ACC112 (cell line): ENCODE measurements around the gene USP51.
"Not testable (repeated sequence)": the region's sequence is repeated elsewhere in the genome, so short reads cannot be mapped to it uniquely, and the experiment has no call there.

Experiments used
- H2AFZ ChIP-seq: fragments of 200-600 bp; sonication (generic); one replicate; pipeline ENCODE4 v1.6.0; 2017; ENCODE audit warnings: antibody characterized with exemption, low read length; ENCODE audit not compliant: unreplicated experiment
- H3K27ac ChIP-seq: fragments of 200-600 bp; sonication (generic); 2 replicates; pipeline ENCODE4 v1.5.1; 2014; ENCODE audit warnings: low read depth, mild to moderate bottlenecking, antibody characterized with exemption, low read length, moderate library complexity
- H3K27me3 ChIP-seq: fragments of 200-600 bp; sonication (generic); 2 replicates; pipeline ENCODE4 v1.6.1; 2014; ENCODE audit warnings: mild to moderate bottlenecking, antibody characterized with exemption, low read length, moderate library complexity, mixed read lengths; ENCODE audit not compliant: insufficient read depth
- H3K36me3 ChIP-seq: fragments of 200-600 bp; sonication (generic); 2 replicates; pipeline ENCODE4 v1.6.1; 2016; ENCODE audit warnings: mild to moderate bottlenecking, antibody characterized with exemption, low read length, moderate library complexity, mixed read lengths; ENCODE audit not compliant: insufficient read depth
- H3K4me1 ChIP-seq: fragments of 200-600 bp; sonication (generic); one replicate; pipeline ENCODE4 v1.6.1; 2016; ENCODE audit warnings: low read length, mixed read lengths; ENCODE audit not compliant: insufficient read depth, unreplicated experiment, control insufficient read depth
- H3K4me3 ChIP-seq: fragments of 200-600 bp; sonication (generic); 2 replicates; pipeline ENCODE4 v1.5.1; 2014; ENCODE audit warnings: mild to moderate bottlenecking, low read depth, low read length
- H3K79me2 ChIP-seq: fragments of 200-600 bp; sonication (generic); one replicate; pipeline ENCODE4 v1.6.0; 2016; ENCODE audit warnings: low read length; ENCODE audit not compliant: control insufficient read depth, unreplicated experiment, insufficient read depth

USP51 gene

GRCh38 chrX:55464050-55464449 is 25.6 kb downstream of the USP51 start:
- not testable (repeated sequence) for H3K79me2 ChIP-seq, H3K4me1 ChIP-seq, H3K4me3 ChIP-seq, H2AFZ ChIP-seq, H3K27ac ChIP-seq, H3K36me3 ChIP-seq, H3K27me3 ChIP-seq

GRCh38 chrX:55459926-55460325 is 29.7 kb downstream of the USP51 start:
- H3K27ac ChIP-seq, H2AFZ ChIP-seq, H3K79me2 ChIP-seq: not testable (repeated sequence)

GRCh38 chrX:55459426-55459825 is 30.2 kb downstream of the USP51 start:
- H3K4me3 ChIP-seq, H2AFZ ChIP-seq, H3K36me3 ChIP-seq, H3K27ac ChIP-seq, H3K4me1 ChIP-seq, H3K27me3 ChIP-seq, H3K79me2 ChIP-seq: not testable (repeated sequence)

More at GRCh38 chrX:55459926-55460325, 29.7 kb downstream of the USP51 start:
- not testable (repeated sequence) for H3K36me3 ChIP-seq, H3K27me3 ChIP-seq, H3K4me3 ChIP-seq, H3K4me1 ChIP-seq

- H3K27me3 ChIP-seq, H3K79me2 ChIP-seq, H3K27ac ChIP-seq, H3K4me3 ChIP-seq, H2AFZ ChIP-seq, H3K36me3 ChIP-seq, H3K4me1 ChIP-seq: not testable (repeated sequence)
These were observed 33.9 kb downstream of the USP51 start for GRCh38 chrX:55455708-55456107.

GRCh38 chrX:55452833-55453124 is 36.9 kb downstream of the USP51 start:
- Histone ChIP-seq H3K27ac (0 out of 2 replicates have a peak overlapping the region, but pooled peaks have one; percentile 33), H3K36me3 (no peaks in the 10 kb centered on the region), H3K27me3 (no peaks in the 10 kb centered on the region), H2AFZ (peak overlapping the region; percentile 80), H3K4me3 (peak overlapping the region; percentile 89), H3K4me1 (peaks cover 3% of the 10 kb centered on the region), H3K79me2 (peaks cover 7% of the 10 kb centered on the region)

GRCh38 chrX:55451990-55452832 is 37.4 kb downstream of the USP51 start, which contains the start of gene MAGEH1:
MAGEH1 (plus strand) TSS chrX:55452127; CDS start chrX:55452375, 248 bp downstream.
- H3K27ac ChIP-seq: peak within 1 kb of the TSS; percentile 33

GRCh38 chrX:55451626-55451989 is 38.0 kb downstream of the USP51 start:
- no peaks in the 10 kb centered on the region for H3K27me3 ChIP-seq
- H3K36me3 ChIP-seq: no peaks in the 10 kb centered on the region
- peak overlapping the region; percentile 80 for H2AFZ ChIP-seq
- peaks cover 3% of the 10 kb centered on the region for H3K4me1 ChIP-seq
- H3K79me2 ChIP-seq: peaks cover 7% of the 10 kb centered on the region
- peak overlapping the region; percentile 89 for H3K4me3 ChIP-seq
- H3K27ac ChIP-seq: 0 out of 2 replicates have a peak overlapping the region, but pooled peaks have one; percentile 29

More at GRCh38 chrX:55451990-55452832, 37.4 kb downstream of the USP51 start, which contains the start of gene MAGEH1:
- peak within 1 kb of the TSS; percentile 89 for H3K4me3 ChIP-seq
- H3K36me3 ChIP-seq: no peaks in the 10 kb centered on the region
- no peaks in the 10 kb centered on the region for H3K27me3 ChIP-seq
- H3K4me1 ChIP-seq: peaks cover 3% of the 10 kb centered on the region
- H2AFZ ChIP-seq: peak within 1 kb of the TSS; percentile 80
- H3K79me2 ChIP-seq: peaks cover 7% of the 10 kb centered on the region

GRCh38 chrX:55451141-55451540 is 38.5 kb downstream of the USP51 start:
- H3K27ac ChIP-seq: no peak overlapping the region
- H3K4me1 ChIP-seq: peaks cover 3% of the 10 kb centered on the region
- no peak overlapping the region for H2AFZ ChIP-seq
- peak overlapping the region; percentile 89 for H3K4me3 ChIP-seq
- H3K36me3 ChIP-seq: no peaks in the 10 kb centered on the region
- no peaks in the 10 kb centered on the region for H3K27me3 ChIP-seq
- peaks cover 7% of the 10 kb centered on the region for H3K79me2 ChIP-seq

GRCh38 chrX:55450259-55450658 is 39.4 kb downstream of the USP51 start:
- H3K4me3 ChIP-seq: no peak overlapping the region
- peaks cover 3% of the 10 kb centered on the region for H3K4me1 ChIP-seq
- no peak overlapping the region for H2AFZ ChIP-seq
- H3K27me3 ChIP-seq: no peaks in the 10 kb centered on the region
- no peaks in the 10 kb centered on the region for H3K36me3 ChIP-seq
- H3K27ac ChIP-seq: no peak overlapping the region
- peaks cover 7% of the 10 kb centered on the region for H3K79me2 ChIP-seq

- H3K27me3 ChIP-seq, H3K36me3 ChIP-seq, H3K79me2 ChIP-seq, H3K4me3 ChIP-seq, H2AFZ ChIP-seq, H3K4me1 ChIP-seq, H3K27ac ChIP-seq: not testable (repeated sequence)
These were observed 46.2 kb downstream of the USP51 start for GRCh38 chrX:55443468-55443867.
